Neural crest cell (in vitro differentiated cells): ENCODE results near the gene AURKAIP1. TPM values are rescaled to one million over a fixed set of nuclear protein-coding genes. Genes with fewer than 3 reads are reported as not detected.

Source experiments
- DNase-seq: peaks from one replicate; pipeline ENCODE4 v3.0.0; 2021; ENCODE audit warnings: low read depth, mixed read lengths, low spot score
- H3K27ac Mint-ChIP-seq: one replicate; pipeline ENCODE4 v1.8.0; 2021; ENCODE audit warnings: mild to moderate bottlenecking, mixed read lengths; ENCODE audit not compliant: unreplicated experiment
- H3K27me3 Mint-ChIP-seq: 2 replicates; pipeline ENCODE4 v1.8.0; 2021; ENCODE audit warnings: low read depth, mild to moderate bottlenecking, mixed read lengths
- H3K36me3 Mint-ChIP-seq: 2 replicates; pipeline ENCODE4 v1.8.0; 2021; ENCODE audit warnings: low read depth, mild to moderate bottlenecking, mixed read lengths
- H3K4me1 Mint-ChIP-seq: 2 replicates; pipeline ENCODE4 v1.8.0; 2021; ENCODE audit warnings: mixed read lengths
- H3K4me3 Mint-ChIP-seq: one replicate; pipeline ENCODE4 v1.8.0; 2021; ENCODE audit warnings: mild to moderate bottlenecking, mixed read lengths
- H3K9me3 Mint-ChIP-seq: 2 replicates; pipeline ENCODE4 v1.8.0; 2021; ENCODE audit warnings: mixed read lengths
- CTCF ChIP-seq: fragments of 200-600 bp; sonication (generic); conservative IDR thresholded peaks from 2 replicates; pipeline ENCODE4 v1.5.0; 2021; ENCODE audit warnings: antibody characterized with exemption, mild to moderate bottlenecking
- total RNA-seq: library from RNA; stranded (reverse); gene quantifications from 2 replicates; pipeline ENCODE4 v1.2.1, GENCODE V29; 2021

Gene AURKAIP1
- total RNA-seq, 1 donor from 2014 or later: 128 TPM

GRCh38 chr1:1393428-1393827 lies 18.4 kb upstream of the AURKAIP1 start:
- DNase-seq: no peak
- Mint-ChIP-seq H3K36me3 (peaks cover 28% of the 10 kb centered on the region), H3K4me3 (peak overlapping the region; percentile 43), H3K9me3 (no peaks in the 10 kb centered on the region), H3K27ac (no peak overlapping the region), H3K4me1 (peaks cover 11% of the 10 kb centered on the region), H3K27me3 (peaks cover 3% of the 10 kb centered on the region)
- TF ChIP-seq CTCF: no peak

GRCh38 chr1:1393014-1393413 lies 18.0 kb upstream of the AURKAIP1 start:
- Mint-ChIP-seq H3K4me3 (no peak overlapping the region), H3K36me3 (peaks cover 25% of the 10 kb centered on the region), H3K27ac (no peak overlapping the region), H3K4me1 (peaks cover 7% of the 10 kb centered on the region), H3K9me3 (no peaks in the 10 kb centered on the region), H3K27me3 (no peaks in the 10 kb centered on the region)
- DNase-seq: no peak
- no peak for TF ChIP-seq CTCF

GRCh38 chr1:1391225-1391624 lies 16.2 kb upstream of the AURKAIP1 start:
- Mint-ChIP-seq H3K27me3 (no peaks in the 10 kb centered on the region), H3K4me3 (no peak overlapping the region), H3K36me3 (peaks cover 36% of the 10 kb centered on the region), H3K4me1 (peaks cover 4% of the 10 kb centered on the region), H3K9me3 (no peaks in the 10 kb centered on the region), H3K27ac (no peak overlapping the region)
- TF ChIP-seq CTCF: no peak
- no peak for DNase-seq

- TF ChIP-seq CTCF: no peak
- Mint-ChIP-seq H3K4me1 (peaks cover 3% of the 10 kb centered on the region), H3K9me3 (no peaks in the 10 kb centered on the region), H3K4me3 (peak overlapping the region; percentile 10), H3K27me3 (no peaks in the 10 kb centered on the region), H3K27ac (no peak overlapping the region), H3K36me3 (peaks cover 40% of the 10 kb centered on the region)
- no peak for DNase-seq
Observed at GRCh38 chr1:1390675-1391074, 15.7 kb upstream of the AURKAIP1 start.

GRCh38 chr1:1388078-1388472 lies 13.1 kb upstream of the AURKAIP1 start:
- Mint-ChIP-seq H3K4me1 (no peaks in the 10 kb centered on the region), H3K4me3 (no peak overlapping the region), H3K9me3 (no peaks in the 10 kb centered on the region), H3K27ac (no peak overlapping the region), H3K36me3 (peaks cover 37% of the 10 kb centered on the region), H3K27me3 (no peaks in the 10 kb centered on the region)
- TF ChIP-seq CTCF: no peak
- no peak for DNase-seq
